Activated T-cell treated with anti-CD3 and anti-CD28 coated beads, Interleukin-2, amount 50 U/mL, for 72 hours (primary cell): Measurements from ENCODE around the gene HELZ. TPM values are rescaled to one million over a fixed set of nuclear protein-coding genes. Genes with fewer than 3 reads are reported as not detected.
"Not testable (repeated sequence)": the region's sequence is repeated elsewhere in the genome, so short reads cannot be mapped to it uniquely, and the experiment has no call there.

ENCODE experiments used
- ATAC-seq, 2 donors: fragments of 150-1000 bp; cut with Tn5 transposase; replicated peaks in 1 of 2; 2 replicates each; pipeline ENCODE4 v1.10.0; 2021; ENCODE audit warnings: moderate library complexity in 2 of 2, mild to moderate bottlenecking in 1 of 2
- DNase-seq, 2 donors: peaks; one replicate each; pipeline ENCODE4 v3.0.0; 2021 to 2022; ENCODE audit warnings: mixed read lengths in 1 of 2
- H3K27ac Mint-ChIP-seq: one replicate; pipeline ENCODE4 v1.8.0; 2022; ENCODE audit warnings: mild to moderate bottlenecking, moderate library complexity, mixed read lengths
- H3K27me3 Mint-ChIP-seq: one replicate; pipeline ENCODE4 v1.8.0; 2022; ENCODE audit warnings: low read depth, mixed read lengths
- H3K36me3 Mint-ChIP-seq, 2 donors: one replicate each; pipeline ENCODE4 v1.8.0; 2022; ENCODE audit warnings: mixed read lengths in 2 of 2, mild to moderate bottlenecking in 1 of 2; ENCODE audit not compliant: insufficient read depth in 2 of 2
- H3K4me1 Mint-ChIP-seq: one replicate; pipeline ENCODE4 v1.8.0; 2022; ENCODE audit warnings: low read depth, mixed read lengths
- H3K4me3 Mint-ChIP-seq, 2 donors: one replicate each; pipeline ENCODE4 v1.8.0; 2022; ENCODE audit warnings: mild to moderate bottlenecking in 2 of 2, mixed read lengths in 2 of 2, moderate library complexity in 2 of 2
- H3K9me3 Mint-ChIP-seq, 2 donors: one replicate each; pipeline ENCODE4 v1.8.0; 2022; ENCODE audit warnings: mixed read lengths in 2 of 2
- total RNA-seq, 2 donors: library from RNA; stranded (reverse); gene quantifications; one replicate each; pipeline ENCODE4 v1.2.3, GENCODE V29; 2022

The HELZ gene
- total RNA-seq, 2 donors from 2014 or later = 51.3 to 52.0 TPM

- Mint-ChIP-seq H3K27ac (no peak overlapping the region), H3K36me3 (peaks cover 9 to 14% of the 10 kb centered on the region in 2 donors), H3K9me3 (peaks cover 10% of the 10 kb centered on the region in 2 donors), H3K27me3 (no peaks in the 10 kb centered on the region), H3K4me1 (no peaks in the 10 kb centered on the region), H3K4me3 (no peak overlapping the region)
- ATAC-seq = no peak
- no peak for DNase-seq
Observed at GRCh38 chr17:67049025-67049739, 195.8 kb downstream of the HELZ start.

- H3K4me1 Mint-ChIP-seq = no peaks in the 10 kb centered on the region
- no peak overlapping the region for H3K4me3 Mint-ChIP-seq
- H3K36me3 Mint-ChIP-seq = peaks cover 9 to 14% of the 10 kb centered on the region in 2 donors
- peaks cover 10% of the 10 kb centered on the region in 2 donors for H3K9me3 Mint-ChIP-seq
- H3K27ac Mint-ChIP-seq = no peak overlapping the region
- DNase-seq (no peak), ATAC-seq (no peak)
- H3K27me3 Mint-ChIP-seq = no peaks in the 10 kb centered on the region
Observed at GRCh38 chr17:67047382-67047781, 197.6 kb downstream of the HELZ start.

- ATAC-seq (no peak), DNase-seq (no peak)
- H3K4me1 Mint-ChIP-seq = no peaks in the 10 kb centered on the region
- peaks cover 9 to 14% of the 10 kb centered on the region in 2 donors for H3K36me3 Mint-ChIP-seq
- H3K9me3 Mint-ChIP-seq = peaks cover 10% of the 10 kb centered on the region in 2 donors
- H3K4me3 Mint-ChIP-seq = no peak overlapping the region
- H3K27me3 Mint-ChIP-seq = no peaks in the 10 kb centered on the region
- H3K27ac Mint-ChIP-seq = no peak overlapping the region
Observed at GRCh38 chr17:67046398-67046797, 198.6 kb downstream of the HELZ start.

GRCh38 chr17:67044940-67045339, 200.1 kb downstream of the HELZ start:
- DNase-seq (no peak), ATAC-seq (no peak)
- Mint-ChIP-seq H3K4me3 (no peak overlapping the region), H3K4me1 (no peaks in the 10 kb centered on the region), H3K36me3 (peaks cover 9 to 14% of the 10 kb centered on the region in 2 donors), H3K27ac (no peak overlapping the region), H3K27me3 (no peaks in the 10 kb centered on the region), H3K9me3 (peaks cover 10% of the 10 kb centered on the region in 2 donors)

- no peak for DNase-seq
- H3K9me3 Mint-ChIP-seq = peaks cover 7 to 10% of the 10 kb centered on the region in 2 donors
- peaks cover 9 to 14% of the 10 kb centered on the region in 2 donors for H3K36me3 Mint-ChIP-seq
- H3K4me1 Mint-ChIP-seq = no peaks in the 10 kb centered on the region
- no peak for ATAC-seq
- no peak within 1 kb of the TSS for H3K4me3 Mint-ChIP-seq
- H3K27ac Mint-ChIP-seq = no peak within 1 kb of the TSS
- no peaks in the 10 kb centered on the region for H3K27me3 Mint-ChIP-seq
Observed at GRCh38 chr17:67044016-67044772, 200.8 kb downstream of the HELZ start, which contains the start of gene CACNG1. Gene CACNG1, plus strand, starts transcription at chr17:67044554. Its CDS starts 107 bp downstream, at chr17:67044661.

- H3K9me3 Mint-ChIP-seq = peaks cover under 1 to 3% of the 10 kb centered on the region in 2 donors
- ATAC-seq (no peak), DNase-seq (no peak)
- no peaks in the 10 kb centered on the region for H3K4me1 Mint-ChIP-seq
- H3K27ac Mint-ChIP-seq = no peak overlapping the region
- peaks cover 5% of the 10 kb centered on the region for H3K27me3 Mint-ChIP-seq
- no peak overlapping the region for H3K4me3 Mint-ChIP-seq
- H3K36me3 Mint-ChIP-seq = peaks cover 3 to 9% of the 10 kb centered on the region in 2 donors
Observed at GRCh38 chr17:67043283-67043682, 201.7 kb downstream of the HELZ start.

GRCh38 chr17:67041941-67042899, 202.8 kb downstream of the HELZ start:
- ATAC-seq = no peak
- H3K4me3 Mint-ChIP-seq = no peak overlapping the region
- no peaks in the 10 kb centered on the region for H3K4me1 Mint-ChIP-seq
- H3K27me3 Mint-ChIP-seq = peaks cover 10% of the 10 kb centered on the region
- no peak overlapping the region for H3K27ac Mint-ChIP-seq
- H3K36me3 Mint-ChIP-seq = peaks cover 0 to 2% of the 10 kb centered on the region in 2 donors
- peaks cover 0 to 3% of the 10 kb centered on the region in 2 donors for H3K9me3 Mint-ChIP-seq
- DNase-seq = no peak

- H3K36me3 Mint-ChIP-seq = no peaks in the 10 kb centered on the region
- peaks cover 0 to 3% of the 10 kb centered on the region in 2 donors for H3K9me3 Mint-ChIP-seq
- peaks cover 17% of the 10 kb centered on the region for H3K27me3 Mint-ChIP-seq
- no peak for DNase-seq
- ATAC-seq = no peak
- no peaks in the 10 kb centered on the region for H3K4me1 Mint-ChIP-seq
- H3K27ac Mint-ChIP-seq = no peak overlapping the region
- H3K4me3 Mint-ChIP-seq = no peak overlapping the region
Observed at GRCh38 chr17:67041531-67041930, 203.5 kb downstream of the HELZ start.

- not testable (repeated sequence) for H3K4me1 Mint-ChIP-seq, ATAC-seq, H3K27ac Mint-ChIP-seq, H3K4me3 Mint-ChIP-seq, H3K36me3 Mint-ChIP-seq, H3K9me3 Mint-ChIP-seq, DNase-seq
- peaks cover 21% of the 10 kb centered on the region for H3K27me3 Mint-ChIP-seq
Observed at GRCh38 chr17:67041119-67041518, 203.9 kb downstream of the HELZ start.

- no peak overlapping the region for H3K4me3 Mint-ChIP-seq
- DNase-seq (no peak), ATAC-seq (no peak)
- H3K36me3 Mint-ChIP-seq = no peaks in the 10 kb centered on the region
- H3K27me3 Mint-ChIP-seq = peaks cover 22% of the 10 kb centered on the region
- H3K27ac Mint-ChIP-seq = no peak overlapping the region
- peaks cover 4% of the 10 kb centered on the region for H3K4me1 Mint-ChIP-seq
- H3K9me3 Mint-ChIP-seq = peaks cover 0 to 3% of the 10 kb centered on the region in 2 donors
Observed at GRCh38 chr17:67040652-67041051, 204.3 kb downstream of the HELZ start.

- no peak for ATAC-seq
- Mint-ChIP-seq H3K36me3 (no peaks in the 10 kb centered on the region), H3K27ac (no peak overlapping the region), H3K4me3 (no peak overlapping the region), H3K4me1 (peaks cover 18% of the 10 kb centered on the region), H3K27me3 (peaks cover 30% of the 10 kb centered on the region), H3K9me3 (peaks cover 0 to 3% of the 10 kb centered on the region in 2 donors)
- DNase-seq = no peak
Observed at GRCh38 chr17:67038861-67039365, 206.1 kb downstream of the HELZ start.
